ENCODE measurements around the gene BTBD18.

Gene BTBD18

DNA sequence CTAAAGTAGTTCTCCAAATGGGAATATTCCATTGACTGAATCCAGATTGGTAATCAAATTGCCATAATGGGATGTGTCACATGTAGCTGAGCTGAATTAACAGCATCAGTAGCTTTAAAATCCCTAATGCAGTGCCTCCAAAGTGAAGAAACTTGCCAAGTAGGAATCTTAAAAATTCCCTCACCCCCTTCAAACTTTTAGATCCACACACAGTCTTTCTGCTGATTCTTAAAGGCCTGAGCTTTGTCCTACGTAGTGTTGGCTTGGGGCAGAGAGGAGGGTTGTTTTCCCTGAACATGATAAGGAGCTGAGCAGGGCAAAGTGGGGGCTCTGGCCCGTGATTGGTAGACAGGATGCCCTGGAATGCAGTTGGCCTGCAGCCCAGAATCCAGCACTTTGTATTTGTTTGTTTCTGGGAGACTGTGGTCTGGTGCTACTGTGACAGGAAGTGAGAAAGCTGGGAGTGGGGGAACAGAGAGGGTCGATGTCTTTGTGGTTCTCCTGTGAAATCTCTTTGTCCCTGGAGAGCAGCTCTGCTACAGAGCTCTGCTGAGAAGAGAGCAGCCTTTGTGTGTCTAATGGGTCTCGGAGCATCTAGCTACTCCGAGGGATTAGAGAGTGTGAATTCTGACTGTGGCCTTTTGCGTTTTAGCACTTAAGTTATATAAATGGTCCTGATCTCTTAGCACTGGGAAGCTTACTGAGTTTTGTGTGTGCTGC is 26.9 kb upstream of the BTBD18 start:
- Histone ChIP-seq H3K4me2 (ENCODE audit: low read depth, low read length, poor library complexity, severe bottlenecking) (no peak overlapping the region), H3K79me2 (ENCODE audit: insufficient read depth, low read length) (no peaks in the 10 kb centered on the region)

GRCh38 chr11:57777969-57778317 is 26.3 kb upstream of the BTBD18 start:
- no peaks in the 10 kb centered on the region for H3F3A ChIP-seq (ENCODE audit: insufficient read depth)
- H3K4me3 ChIP-seq (ENCODE audit: insufficient read depth, low read length, poor library complexity, severe bottlenecking), result no peak overlapping the region
- H3K4me2 ChIP-seq (ENCODE audit: low read depth, low read length, poor library complexity, severe bottlenecking), result no peak overlapping the region
- no peaks in the 10 kb centered on the region for H4K20me1 ChIP-seq (ENCODE audit: low read depth, low read length)
- no peaks in the 10 kb centered on the region for H3K9me3 ChIP-seq (ENCODE audit: insufficient read depth, low read length)
- no peaks in the 10 kb centered on the region for H3K79me2 ChIP-seq (ENCODE audit: insufficient read depth, low read length)
- H3K36me3 ChIP-seq (ENCODE audit: low read length), result no peaks in the 10 kb centered on the region
- H3K27ac ChIP-seq (ENCODE audit: low read depth, low read length), result no peak overlapping the region
- H2AFZ ChIP-seq (ENCODE audit: low read depth, low read length, severe bottlenecking), result no peak overlapping the region
- H3K9me2 ChIP-seq (replicated peaks; ENCODE audit: insufficient read depth, low read length), result no peaks in the 10 kb centered on the region
- H3K9ac ChIP-seq (ENCODE audit: low read length), result no peak overlapping the region
- H3K27me3 ChIP-seq (ENCODE audit: low read length), result no peaks in the 10 kb centered on the region
- no peak for TF ChIP-seq CTCF (IDR thresholded peaks at IDR 0.05; ENCODE audit: insufficient read depth, low read length, poor library complexity, severe bottlenecking)
- TF ChIP-seq EZH2phosphoT487 (conservative IDR thresholded peaks at IDR 0.05; ENCODE audit: low read length), result no peak

More for the DNA sequence above, 26.9 kb upstream of the BTBD18 start:
- Histone ChIP-seq H3K9ac (ENCODE audit: low read length) (no peak overlapping the region), H2AFZ (ENCODE audit: low read depth, low read length, severe bottlenecking) (no peak overlapping the region), H4K20me1 (ENCODE audit: low read depth, low read length) (no peaks in the 10 kb centered on the region), H3K27ac (ENCODE audit: low read depth, low read length) (no peak overlapping the region), H3K4me3 (ENCODE audit: insufficient read depth, low read length, poor library complexity, severe bottlenecking) (no peak overlapping the region), H3K9me3 (ENCODE audit: insufficient read depth, low read length) (no peaks in the 10 kb centered on the region), H3F3A (ENCODE audit: insufficient read depth) (no peaks in the 10 kb centered on the region), H3K36me3 (ENCODE audit: low read length) (no peaks in the 10 kb centered on the region), H3K27me3 (ENCODE audit: low read length) (no peaks in the 10 kb centered on the region), H3K9me2 (replicated peaks; ENCODE audit: insufficient read depth, low read length) (no peaks in the 10 kb centered on the region)
- TF ChIP-seq CTCF (IDR thresholded peaks at IDR 0.05; ENCODE audit: insufficient read depth, low read length, poor library complexity, severe bottlenecking) (no peak), EZH2phosphoT487 (conservative IDR thresholded peaks at IDR 0.05; ENCODE audit: low read length) (no peak)

GRCh38 chr11:57776577-57777210 is 25.1 kb upstream of the BTBD18 start:
- Histone ChIP-seq H3K9me2 (replicated peaks; ENCODE audit: insufficient read depth, low read length) (no peaks in the 10 kb centered on the region), H3K4me3 (ENCODE audit: insufficient read depth, low read length, poor library complexity, severe bottlenecking) (no peak overlapping the region), H3K36me3 (ENCODE audit: low read length) (no peaks in the 10 kb centered on the region), H3K9me3 (ENCODE audit: insufficient read depth, low read length) (no peaks in the 10 kb centered on the region), H3K27me3 (ENCODE audit: low read length) (no peaks in the 10 kb centered on the region), H3K27ac (ENCODE audit: low read depth, low read length) (no peak overlapping the region), H2AFZ (ENCODE audit: low read depth, low read length, severe bottlenecking) (no peak overlapping the region), H3K79me2 (ENCODE audit: insufficient read depth, low read length) (no peaks in the 10 kb centered on the region), H3K4me2 (ENCODE audit: low read depth, low read length, poor library complexity, severe bottlenecking) (no peak overlapping the region), H3K9ac (ENCODE audit: low read length) (no peak overlapping the region), H4K20me1 (ENCODE audit: low read depth, low read length) (no peaks in the 10 kb centered on the region), H3F3A (ENCODE audit: insufficient read depth) (no peaks in the 10 kb centered on the region)
- TF ChIP-seq CTCF (IDR thresholded peaks at IDR 0.05; ENCODE audit: insufficient read depth, low read length, poor library complexity, severe bottlenecking) (no peak), EZH2phosphoT487 (conservative IDR thresholded peaks at IDR 0.05; ENCODE audit: low read length) (no peak)

Data from SU-DHL-6 (cell line).